Liver (tissue), 3 donors: Measurements from ENCODE around the gene AGA.

ENCODE experiments used
- CTCF ChIP-seq: fragments of 150-350 bp; IDR thresholded peaks from 2 replicates; pipeline ENCODE4 v1.5.1; 2017; ENCODE audit warnings: improper control_type of control experiment, low read depth, low read length; ENCODE audit not compliant: missing input control
- EGR1 ChIP-seq, 2 donors: IDR thresholded peaks; 2 replicates each; pipeline ENCODE4 v1.6.1; 2016 to 2018; ENCODE audit warnings: antibody characterized with exemption in 2 of 2, low read depth in 2 of 2
- FOXA2 ChIP-seq: IDR thresholded peaks from 2 replicates; pipeline ENCODE4 v1.6.1; 2016; ENCODE audit warnings: antibody characterized with exemption
- HNF4G ChIP-seq: IDR thresholded peaks from 2 replicates; pipeline ENCODE4 v1.6.1; 2016; ENCODE audit warnings: antibody characterized with exemption
- RAD21 ChIP-seq, 2 donors: IDR thresholded peaks; 2 replicates each; pipeline ENCODE4 v1.6.1; 2016; ENCODE audit warnings: antibody characterized with exemption in 2 of 2, mild to moderate bottlenecking in 2 of 2
- REST ChIP-seq: IDR thresholded peaks from 2 replicates; pipeline ENCODE4 v1.6.1; 2016; ENCODE audit warnings: antibody characterized with exemption, mild to moderate bottlenecking
- RXRA ChIP-seq, 2 donors: IDR thresholded peaks; 2 replicates each; pipeline ENCODE4 v1.6.1; 2017 to 2018; ENCODE audit warnings: antibody characterized with exemption in 2 of 2, mild to moderate bottlenecking in 1 of 2
- SP1 ChIP-seq: IDR thresholded peaks from 2 replicates; pipeline ENCODE4 v1.6.1; 2018; ENCODE audit warnings: antibody characterized with exemption, mild to moderate bottlenecking
- TAF1 ChIP-seq: conservative IDR thresholded peaks from 2 replicates; pipeline ENCODE4 v1.6.1; 2016; ENCODE audit warnings: antibody characterized with exemption, mild to moderate bottlenecking
- YY1 ChIP-seq: IDR thresholded peaks from 2 replicates; pipeline ENCODE4 v1.6.1; 2016; ENCODE audit warnings: antibody characterized with exemption, mild to moderate bottlenecking
- ZBTB33 ChIP-seq: IDR thresholded peaks from 2 replicates; pipeline ENCODE4 v1.6.1; 2016; ENCODE audit warnings: antibody characterized with exemption
- TF ChIP-seq, protein P1 (sequence below): IDR thresholded peaks from 2 replicates; pipeline ENCODE4 v1.6.1; 2016; ENCODE audit warnings: antibody characterized with exemption
- TF ChIP-seq, protein P2 (sequence below): IDR thresholded peaks from 2 replicates; pipeline ENCODE4 v1.6.1; 2016; ENCODE audit warnings: antibody characterized with exemption
- donor health status: healthy.
- donor health status: healthy.

DNA sequence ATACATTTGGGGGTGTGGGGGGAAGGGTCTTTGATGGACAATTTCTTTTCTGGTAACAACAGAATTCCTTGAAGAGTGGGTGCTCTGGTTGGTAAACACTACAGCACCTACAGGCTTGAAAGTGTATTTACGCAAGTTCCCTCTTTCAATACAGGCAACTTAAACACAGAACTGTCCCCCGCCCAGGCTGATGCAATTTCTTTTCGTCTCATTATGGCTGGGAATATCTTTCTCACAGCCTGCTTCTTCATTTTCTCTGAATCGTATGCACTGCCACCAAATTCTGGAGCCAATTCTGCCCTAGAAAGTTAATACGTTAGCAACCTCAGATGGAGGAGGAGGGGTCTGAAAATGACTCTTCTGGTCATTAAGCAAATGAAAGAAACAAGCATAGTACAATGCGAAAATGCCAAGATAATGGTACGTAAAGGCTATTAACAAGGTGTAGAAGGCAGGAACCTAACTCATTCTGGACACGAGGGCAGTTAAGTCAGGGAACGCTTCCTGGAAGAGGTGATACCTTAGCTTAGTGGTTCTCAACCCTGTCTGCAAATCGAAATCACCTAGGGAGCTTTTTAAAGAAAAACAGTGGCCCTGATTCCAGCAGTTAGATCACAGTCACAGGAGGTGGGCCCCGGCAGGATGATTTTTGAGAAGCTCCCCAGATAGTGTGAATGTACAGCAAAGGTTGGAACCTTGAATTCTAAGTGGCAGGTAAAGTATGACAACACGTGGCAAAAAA, 1.0 kb downstream of the AGA start:
- TF ChIP-seq CTCF (no peak), RXRA (IDR thresholded peaks at IDR 0.05) (no peak), SP1 (no peak), REST (no peak), EGR1 (IDR thresholded peaks at IDR 0.05; ENCODE audit: low read depth in 2 of 2) (no peak), RAD21 (IDR thresholded peaks at IDR 0.05) (no peak), ZBTB33 (no peak), HNF4G (no peak), YY1 (no peak), FOXA2 (no peak), TAF1 (no peak)
- TF ChIP-seq, protein P1, sequence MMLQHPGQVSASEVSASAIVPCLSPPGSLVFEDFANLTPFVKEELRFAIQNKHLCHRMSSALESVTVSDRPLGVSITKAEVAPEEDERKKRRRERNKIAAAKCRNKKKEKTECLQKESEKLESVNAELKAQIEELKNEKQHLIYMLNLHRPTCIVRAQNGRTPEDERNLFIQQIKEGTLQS, result no peak
- TF ChIP-seq, protein P2, sequence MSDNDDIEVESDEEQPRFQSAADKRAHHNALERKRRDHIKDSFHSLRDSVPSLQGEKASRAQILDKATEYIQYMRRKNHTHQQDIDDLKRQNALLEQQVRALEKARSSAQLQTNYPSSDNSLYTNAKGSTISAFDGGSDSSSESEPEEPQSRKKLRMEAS, result no peak
